Caco-2 (cell line): Measurements from ENCODE around the gene TMEM209. TPM values are rescaled to one million over a fixed set of nuclear protein-coding genes. Genes with fewer than 3 reads are reported as not detected.
A peak's percentile ranks its signal among the peaks of the same experiment; 100 is the strongest.
"Not testable (repeated sequence)": the region's sequence is repeated elsewhere in the genome, so short reads cannot be mapped to it uniquely, and the experiment has no call there.

Experiments used
- Bru-seq: library from RNA; stranded (reverse); fragments of 400-500 nt; gene quantifications from one replicate; lab custom pipeline; 2021; lab: Mats Ljungman, UMichigan
- BruChase-seq, 2 experiments: library from RNA; stranded (reverse); fragments of 400-500 nt; gene quantifications; one replicate each; lab custom pipeline; 2021; lab: Mats Ljungman, UMichigan
- BruUV-seq: library from RNA; stranded (reverse); fragments of 400-500 nt; replicated peaks from 2 replicates; lab custom pipeline; 2021; lab: Mats Ljungman, UMichigan
- CTCF ChIA-PET: fragments of 300-600 bp; sonication (Branson Sonifier 250); formaldehyde crosslinking; loops from one replicate; lab custom pipeline; 2022; ENCODE audit warnings: antibody characterized with exemption; lab: Charles Lee
- POLR2A ChIA-PET: fragments of 300-600 bp; sonication (Branson Sonifier 250); formaldehyde crosslinking; loops from one replicate; lab custom pipeline; 2022; ENCODE audit warnings: antibody characterized with exemption; lab: Charles Lee
- DNase-seq, 2 experiments: peaks; one replicate each; pipeline versions ENCODE4 v3.0.0 to v3.0.0-alpha.2; 2020 to 2022
- H3K27me3 ChIP-seq: replicated peaks from 2 replicates; pipeline ENCODE4 v1.6.0; 2011; ENCODE audit warnings: low read length; ENCODE audit not compliant: control insufficient read depth, insufficient read depth
- H3K36me3 ChIP-seq: 2 replicates; pipeline ENCODE4 v1.5.1; 2011; ENCODE audit warnings: low read length; ENCODE audit not compliant: control insufficient read depth, insufficient read depth
- H3K4me1 ChIP-seq: fragments of 250-450 bp; sonication (Bioruptor Pico); 2 replicates; pipeline ENCODE4 v1.5.1; 2020; ENCODE audit warnings: mild to moderate bottlenecking
- H3K4me3 ChIP-seq: 2 replicates; pipeline ENCODE4 v1.5.1; 2011; ENCODE audit warnings: low read depth, mild to moderate bottlenecking, control low read depth, low read length
- H3K9me3 ChIP-seq: fragments of 250-450 bp; sonication (Bioruptor Pico); 2 replicates; pipeline ENCODE4 v1.5.1; 2020; ENCODE audit warnings: mild to moderate bottlenecking, moderate library complexity
- H3K27ac Mint-ChIP-seq: one replicate; pipeline ENCODE4 v1.8.0; 2022; ENCODE audit warnings: mixed read lengths; ENCODE audit not compliant: unreplicated experiment
- H3K27me3 Mint-ChIP-seq: one replicate; pipeline ENCODE4 v1.8.0; 2022; ENCODE audit warnings: mixed read lengths; ENCODE audit not compliant: insufficient read depth, unreplicated experiment
- H3K36me3 Mint-ChIP-seq: one replicate; pipeline ENCODE4 v1.8.0; 2022; ENCODE audit warnings: mild to moderate bottlenecking, mixed read lengths; ENCODE audit not compliant: insufficient read depth, unreplicated experiment
- H3K4me1 Mint-ChIP-seq: one replicate; pipeline ENCODE4 v1.8.0; 2022; ENCODE audit warnings: low read depth, mixed read lengths; ENCODE audit not compliant: unreplicated experiment
- H3K4me3 Mint-ChIP-seq: one replicate; pipeline ENCODE4 v1.8.0; 2022; ENCODE audit warnings: mild to moderate bottlenecking, moderate library complexity, mixed read lengths; ENCODE audit not compliant: unreplicated experiment
- H3K9me3 Mint-ChIP-seq: one replicate; pipeline ENCODE4 v1.8.0; 2022; ENCODE audit warnings: mixed read lengths; ENCODE audit not compliant: unreplicated experiment
- intact Hi-C: fragments of 100-400 bp; cut with micrococcal nuclease; formaldehyde crosslinking; loops from one replicate; pipeline ENCODE4 v1.10.0; 2022; ENCODE audit not compliant: unreplicated experiment
- long read RNA-seq: library from polyadenylated mRNA; stranded (forward); transcript quantifications from one replicate; pipeline ENCODE4 v2.0.0, GENCODE V29; 2022
- total RNA-seq: library from RNA; stranded (reverse); gene quantifications from 2 replicates; pipeline ENCODE4 v1.2.3, GENCODE V29; 2022
- TF ChIP-seq, protein P1 (sequence below), 2 experiments: fragments of 200-600 bp in 1 of 2; IDR thresholded peaks; 1 replicate in 1 of 2; 2 replicates in 1 of 2; pipeline versions ENCODE4 v1.5.1 to v1.8.0; 2011 to 2022; ENCODE audit warnings: antibody characterized with exemption in 1 of 2, control low read depth in 1 of 2, inconsistent platforms in 1 of 2, low read depth in 1 of 2, low read length in 1 of 2, mild to moderate bottlenecking in 1 of 2, moderate library complexity in 1 of 2; ENCODE audit not compliant: insufficient read depth in 1 of 2, severe bottlenecking in 1 of 2, unreplicated experiment in 1 of 2

Gene TMEM209
- total RNA-seq (32.8 and 34.5 TPM in 2 replicates), Bru-seq, nascent RNA (percentile 83 among the genes with signal in this experiment), BruChase-seq, experiment 1, labeled RNA remaining after a 2-hour chase (percentile 79 among the genes with signal in this experiment), BruChase-seq, experiment 2, labeled RNA remaining after a 6-hour chase (percentile 86 among the genes with signal in this experiment)
- long read RNA-seq, transcript TMEM209-201 (15 exons, 3,545 nt): major isoform, 29 of 45 reads
- long read RNA-seq, partial matches to known transcripts: 6 of 45 reads
- long read RNA-seq, other reads (novel, unspliced or antisense): 7 of 45 reads

DNA sequence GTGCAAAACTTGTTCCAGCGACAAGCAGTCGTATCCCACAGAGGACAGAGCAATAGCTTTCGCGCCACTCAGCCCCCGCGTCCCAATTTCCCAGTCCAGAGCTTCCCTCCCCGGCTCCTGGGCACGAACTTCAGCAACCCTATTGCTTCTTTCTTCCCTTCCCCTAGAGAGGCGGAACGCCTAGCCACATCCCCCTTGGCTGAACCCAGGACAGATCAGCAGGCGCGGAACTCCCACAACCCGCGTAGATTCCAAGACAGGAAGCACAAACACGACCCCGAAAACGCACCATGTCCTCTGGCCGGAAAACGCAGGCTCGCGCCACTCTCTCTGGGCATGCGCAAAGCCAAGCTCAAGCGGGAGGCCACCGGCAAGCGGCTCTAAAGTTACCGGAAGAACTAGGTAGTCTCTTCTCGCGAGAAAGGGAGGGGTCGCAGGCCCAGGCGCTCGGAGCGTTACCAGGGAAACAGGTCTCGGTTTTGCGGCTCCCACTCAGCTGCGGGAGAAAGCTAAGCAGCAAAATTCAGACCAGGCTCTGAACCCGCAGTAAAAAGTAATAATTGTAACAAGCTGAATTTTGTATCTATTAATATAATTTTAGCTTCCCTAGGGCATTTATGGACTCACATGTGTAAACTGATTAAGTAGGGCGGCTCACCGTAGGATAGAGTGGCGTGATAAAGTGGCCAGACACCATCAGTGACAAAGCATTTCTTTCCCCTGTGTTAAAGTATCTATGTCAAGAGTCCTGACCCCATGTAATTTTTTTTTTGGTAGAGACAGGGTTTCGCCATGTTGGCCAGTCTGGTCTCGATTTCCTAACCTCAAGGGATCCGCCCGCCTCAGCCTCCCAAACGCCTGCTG is at the start of gene TMEM209:
Gene TMEM209, minus strand, starts transcription at position 323 of the 864 bp plus-strand sequence. Its CDS starts 31 bp downstream, at position 292.
- ChIA-PET CTCF (interaction anchor here (0.6 to 1.4 kb wide), 6 partner anchors 12 to 381 kb away, joined by 3 to 5 read pairs (median 4); partner anchors contain the start of gene KLHDC10), POLR2A (interaction anchor here (0.6 to 1.7 kb wide), 11 partner anchors 18 to 328 kb away, joined by 3 to 23 read pairs (median 3); partner anchors contain the start of genes CEP41 and KLHDC10)
- Mint-ChIP-seq H3K4me3 (peak within 1 kb of the TSS; percentile 98), H3K27ac (peak within 1 kb of the TSS; percentile 99), H3K27me3 (no peaks in the 10 kb centered on the region), H3K4me1 (no peaks in the 10 kb centered on the region), H3K36me3 (peaks cover 39% of the 10 kb centered on the region), H3K9me3 (no peaks in the 10 kb centered on the region)
- TF ChIP-seq, protein P1, sequence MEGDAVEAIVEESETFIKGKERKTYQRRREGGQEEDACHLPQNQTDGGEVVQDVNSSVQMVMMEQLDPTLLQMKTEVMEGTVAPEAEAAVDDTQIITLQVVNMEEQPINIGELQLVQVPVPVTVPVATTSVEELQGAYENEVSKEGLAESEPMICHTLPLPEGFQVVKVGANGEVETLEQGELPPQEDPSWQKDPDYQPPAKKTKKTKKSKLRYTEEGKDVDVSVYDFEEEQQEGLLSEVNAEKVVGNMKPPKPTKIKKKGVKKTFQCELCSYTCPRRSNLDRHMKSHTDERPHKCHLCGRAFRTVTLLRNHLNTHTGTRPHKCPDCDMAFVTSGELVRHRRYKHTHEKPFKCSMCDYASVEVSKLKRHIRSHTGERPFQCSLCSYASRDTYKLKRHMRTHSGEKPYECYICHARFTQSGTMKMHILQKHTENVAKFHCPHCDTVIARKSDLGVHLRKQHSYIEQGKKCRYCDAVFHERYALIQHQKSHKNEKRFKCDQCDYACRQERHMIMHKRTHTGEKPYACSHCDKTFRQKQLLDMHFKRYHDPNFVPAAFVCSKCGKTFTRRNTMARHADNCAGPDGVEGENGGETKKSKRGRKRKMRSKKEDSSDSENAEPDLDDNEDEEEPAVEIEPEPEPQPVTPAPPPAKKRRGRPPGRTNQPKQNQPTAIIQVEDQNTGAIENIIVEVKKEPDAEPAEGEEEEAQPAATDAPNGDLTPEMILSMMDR (IDR thresholded peaks at IDR 0.05; ENCODE audit: insufficient read depth in 1 of 2, low read depth in 1 of 2, low read length in 1 of 2, severe bottlenecking in 1 of 2, unreplicated experiment in 1 of 2): no peak
- Histone ChIP-seq H3K36me3 (no peaks in the 10 kb centered on the region), H3K4me1 (peaks cover 7% of the 10 kb centered on the region), H3K27me3 (no peaks in the 10 kb centered on the region), H3K9me3 (no peaks in the 10 kb centered on the region), H3K4me3 (peak within 1 kb of the TSS; percentile 62)
- intact Hi-C loops: loop anchor here (1.0 kb wide), 1 partner anchor 135 kb away; the partner anchor contains the start of gene KLHDC10
- BruUV-seq: TSS peak; percentile 93
- peak; percentile 98 for DNase-seq

DNA sequence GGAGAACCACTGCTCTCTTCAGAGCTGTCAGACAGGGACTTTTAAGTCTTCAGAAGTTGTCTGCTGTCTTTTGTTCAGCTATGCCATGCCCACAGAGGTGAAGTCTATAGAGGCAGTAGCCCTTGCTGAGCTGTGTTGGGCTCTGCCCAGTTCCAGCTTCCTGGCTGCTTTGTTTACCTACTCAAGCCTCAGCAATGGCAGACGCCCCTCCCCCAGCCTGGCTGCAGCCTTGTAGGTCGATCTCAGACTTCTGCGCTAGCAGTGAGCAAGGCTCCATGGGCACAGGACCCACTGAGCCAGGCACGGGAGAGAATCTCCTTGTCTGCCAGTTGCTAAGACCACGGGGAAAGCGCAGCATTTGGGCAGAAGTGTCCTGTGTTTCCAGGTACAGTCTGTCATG is 49.3 kb upstream of the TMEM209 start:
- Histone ChIP-seq H3K27me3 (no peaks in the 10 kb centered on the region), H3K36me3 (no peaks in the 10 kb centered on the region), H3K4me3 (no peak overlapping the region), H3K4me1 (no peaks in the 10 kb centered on the region), H3K9me3 (peaks cover 25% of the 10 kb centered on the region)
- POLR2A ChIA-PET: no interaction called here
- CTCF ChIA-PET: no interaction called here
- intact Hi-C loops: no loop called here
- no peak overlapping the region for H3K4me3 Mint-ChIP-seq
- no peaks in the 10 kb centered on the region for H3K4me1 Mint-ChIP-seq
- no peak for DNase-seq
- no peak overlapping the region for H3K27ac Mint-ChIP-seq
- no peaks in the 10 kb centered on the region for H3K27me3 Mint-ChIP-seq
- TF ChIP-seq, protein P1 (IDR thresholded peaks at IDR 0.05; ENCODE audit: insufficient read depth in 1 of 2, low read depth in 1 of 2, low read length in 1 of 2, severe bottlenecking in 1 of 2, unreplicated experiment in 1 of 2): no peak
- BruUV-seq: no TSS peak
- H3K9me3 Mint-ChIP-seq: peaks cover 15% of the 10 kb centered on the region
- no peaks in the 10 kb centered on the region for H3K36me3 Mint-ChIP-seq

DNA sequence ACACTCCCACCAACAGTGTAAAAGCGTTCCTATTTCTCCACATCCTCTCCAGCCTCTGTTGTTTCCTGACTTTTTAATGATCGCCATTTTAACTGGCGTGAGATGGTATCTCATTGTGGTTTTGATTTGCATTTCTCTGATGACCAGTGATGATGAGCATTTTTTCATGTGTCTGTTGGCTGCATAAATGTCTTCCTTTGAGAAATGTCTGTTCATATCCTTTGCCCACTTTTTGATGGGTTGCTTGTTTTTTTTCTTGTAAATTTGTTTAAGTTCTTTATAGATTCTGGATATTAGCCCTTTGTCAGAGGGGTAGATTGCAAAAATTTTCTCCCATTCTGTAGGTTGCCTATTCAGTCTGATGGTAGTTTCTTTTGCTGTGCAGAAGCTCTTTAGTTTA is 44.4 kb upstream of the TMEM209 start:
- H3K4me3 Mint-ChIP-seq, H3K4me3 ChIP-seq, H3K4me1 Mint-ChIP-seq, H3K9me3 ChIP-seq, CTCF ChIA-PET, DNase-seq, POLR2A ChIA-PET, H3K36me3 ChIP-seq, H3K4me1 ChIP-seq, H3K27me3 ChIP-seq, H3K36me3 Mint-ChIP-seq, intact Hi-C loops, H3K27ac Mint-ChIP-seq, H3K27me3 Mint-ChIP-seq, BruUV-seq: not testable (repeated sequence)
- peaks cover 28% of the 10 kb centered on the region for H3K9me3 Mint-ChIP-seq

GRCh38 chr7:130248842-130249241 is 43.6 kb upstream of the TMEM209 start:
- BruUV-seq, intact Hi-C loops, H3K27ac Mint-ChIP-seq, H3K9me3 ChIP-seq, H3K36me3 Mint-ChIP-seq, DNase-seq, H3K4me3 Mint-ChIP-seq, H3K4me1 ChIP-seq, H3K4me1 Mint-ChIP-seq, H3K36me3 ChIP-seq, POLR2A ChIA-PET, CTCF ChIA-PET, H3K27me3 ChIP-seq, H3K4me3 ChIP-seq, H3K27me3 Mint-ChIP-seq: not testable (repeated sequence)
- H3K9me3 Mint-ChIP-seq: peaks cover 26% of the 10 kb centered on the region

- CTCF ChIA-PET, H3K27ac Mint-ChIP-seq, H3K4me3 Mint-ChIP-seq, DNase-seq, POLR2A ChIA-PET, H3K36me3 ChIP-seq, H3K27me3 ChIP-seq, H3K27me3 Mint-ChIP-seq, H3K4me1 ChIP-seq, H3K36me3 Mint-ChIP-seq, H3K9me3 ChIP-seq, BruUV-seq, H3K4me3 ChIP-seq, H3K4me1 Mint-ChIP-seq, intact Hi-C loops: not testable (repeated sequence)
- H3K9me3 Mint-ChIP-seq: peaks cover 13% of the 10 kb centered on the region
Measured at GRCh38 chr7:130246491-130246890, 41.3 kb upstream of the TMEM209 start.
